ENCODE data around the gene NT5C1A. TPM values are rescaled to one million over a fixed set of nuclear protein-coding genes. Genes with fewer than 3 reads are reported as not detected.

The NT5C1A gene
- total RNA-seq, 1 experiment from 2014 or later, result not detected

- Histone ChIP-seq H3K4ac (ENCODE audit: low read depth, low read length) (no peak overlapping the region), H3K23me2 (ENCODE audit: insufficient read length, low read depth, low read length, poor library complexity, severe bottlenecking) (no peaks in the 10 kb centered on the region), H3T11ph (ENCODE audit: low read length) (no peak overlapping the region), H3K27ac (ENCODE audit: insufficient read length, low read depth, low read length) (no peak overlapping the region), H3K18ac (ENCODE audit: insufficient read length, low read depth, low read length) (no peak overlapping the region), H3K79me2 (ENCODE audit: insufficient read depth, low read length) (no peaks in the 10 kb centered on the region), H2BK120ac (ENCODE audit: low read depth, low read length, poor library complexity, severe bottlenecking) (no peak overlapping the region), H2AFZ (ENCODE audit: low read length) (no peak overlapping the region), H3K4me2 (ENCODE audit: insufficient read depth, insufficient read length, low read length) (no peak overlapping the region), H3K56ac (ENCODE audit: insufficient read length, low read depth, low read length) (no peak overlapping the region), H3K4me1 (ENCODE audit: insufficient read depth, low read length) (peaks cover 3% of the 10 kb centered on the region; the same call in 1 of the 2 replicates), H4K91ac (ENCODE audit: insufficient read length, low read depth, low read length) (no peak overlapping the region), H2BK20ac (ENCODE audit: low read depth, low read length, poor library complexity, severe bottlenecking) (no peak overlapping the region), H4K5ac (ENCODE audit: insufficient read length, low read depth, low read length) (no peak overlapping the region), H2BK12ac (ENCODE audit: insufficient read length, low read depth, low read length) (no peak overlapping the region), H3K14ac (ENCODE audit: insufficient read depth, low read length) (no peak overlapping the region), H3K27me3 (ENCODE audit: insufficient read depth, low read length) (peaks cover 13% of the 10 kb centered on the region; the same call in 1 of the 2 replicates), H3K23ac (ENCODE audit: insufficient read length, low read depth, low read length) (no peak overlapping the region), H2BK5ac (ENCODE audit: insufficient read length, low read length) (no peak overlapping the region), H3K9me3 (ENCODE audit: control insufficient read depth, low read depth, low read length) (no peaks in the 10 kb centered on the region), H4K20me1 (ENCODE audit: control insufficient read depth, insufficient read depth, insufficient read length) (no peaks in the 10 kb centered on the region), H2BK15ac (ENCODE audit: low read depth, low read length) (no peak overlapping the region), H2AK5ac (ENCODE audit: insufficient read length, low read length) (no peak overlapping the region), H4K8ac (replicated peaks; ENCODE audit: insufficient read length, low read depth, low read length) (no peak overlapping the region), H3K9ac (ENCODE audit: extremely low read depth, insufficient read length, low read length) (no peak overlapping the region), H3K79me1 (ENCODE audit: insufficient read depth, low read depth, low read length, poor library complexity, severe bottlenecking) (no peaks in the 10 kb centered on the region)
- H3K4me3 Mint-ChIP-seq, result no peak overlapping the region; a peak in 1 of 5 replicates
- H3K27me3 Mint-ChIP-seq (ENCODE audit: low read depth), result peaks cover 95% of the 10 kb centered on the region
- no CpG with 5 or more reads among the region's 12 CpGs for WGBS (ENCODE audit: extremely low coverage, insufficient read length, low lambda C conversion rate)
- peaks cover 23 to 25% of the 10 kb centered on the region in 2 experiments for H3K4me1 Mint-ChIP-seq
- TF ChIP-seq CTCF (conservative IDR thresholded peaks at IDR 0.05), result no peak
- no peak overlapping the region for H3K27ac Mint-ChIP-seq
- no peaks in the 10 kb centered on the region for H3K9me3 Mint-ChIP-seq
- no peaks in the 10 kb centered on the region for H3K36me3 Mint-ChIP-seq (ENCODE audit: insufficient read depth in 1 of 3, low read depth in 3 of 3)
- DNase-seq, result no peak
Observed at GRCh38 chr1:39635205-39635870, 36.6 kb downstream of the NT5C1A start.
